Middle frontal gyrus (tissue), 1 donor: ENCODE data around the gene NEIL1.
"Not testable (repeated sequence)": the region's sequence is repeated elsewhere in the genome, so short reads cannot be mapped to it uniquely, and the experiment has no call there.

ENCODE experiments used
- DNase-seq: peaks from one replicate; pipeline ENCODE4 v3.0.0-alpha.2; 2015; ENCODE audit warnings: low spot score; ENCODE audit errors: extremely low spot score

NEIL1 gene, protein sequence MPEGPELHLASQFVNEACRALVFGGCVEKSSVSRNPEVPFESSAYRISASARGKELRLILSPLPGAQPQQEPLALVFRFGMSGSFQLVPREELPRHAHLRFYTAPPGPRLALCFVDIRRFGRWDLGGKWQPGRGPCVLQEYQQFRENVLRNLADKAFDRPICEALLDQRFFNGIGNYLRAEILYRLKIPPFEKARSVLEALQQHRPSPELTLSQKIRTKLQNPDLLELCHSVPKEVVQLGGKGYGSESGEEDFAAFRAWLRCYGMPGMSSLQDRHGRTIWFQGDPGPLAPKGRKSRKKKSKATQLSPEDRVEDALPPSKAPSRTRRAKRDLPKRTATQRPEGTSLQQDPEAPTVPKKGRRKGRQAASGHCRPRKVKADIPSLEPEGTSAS

DNA sequence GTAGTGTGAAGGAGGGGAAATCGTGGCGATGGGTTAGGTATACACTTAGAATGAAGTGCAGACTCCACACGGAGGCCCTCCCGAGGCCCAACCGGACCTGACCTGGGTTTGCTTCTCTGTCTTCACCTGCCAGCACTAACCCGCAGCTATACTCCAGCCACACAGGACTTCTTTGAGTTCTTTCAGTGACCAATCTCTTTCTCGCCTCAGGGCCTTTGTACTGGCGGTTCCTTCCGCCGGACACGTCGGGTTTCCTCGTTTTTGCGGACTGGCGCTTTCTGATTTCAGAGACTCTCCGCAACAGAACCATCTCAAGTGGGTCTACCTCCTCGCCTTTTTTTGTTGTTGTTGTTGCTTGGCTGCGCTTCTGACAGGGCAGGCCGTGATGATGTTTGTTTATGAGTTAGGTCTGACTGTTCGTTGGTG, at the start of gene NEIL1:
TSS of gene NEIL1 (plus strand) at position 244 of the 426 bp plus-strand sequence. CDS start 1,867 bp downstream, outside the sequence.
- DNase-seq = no peak

DNA sequence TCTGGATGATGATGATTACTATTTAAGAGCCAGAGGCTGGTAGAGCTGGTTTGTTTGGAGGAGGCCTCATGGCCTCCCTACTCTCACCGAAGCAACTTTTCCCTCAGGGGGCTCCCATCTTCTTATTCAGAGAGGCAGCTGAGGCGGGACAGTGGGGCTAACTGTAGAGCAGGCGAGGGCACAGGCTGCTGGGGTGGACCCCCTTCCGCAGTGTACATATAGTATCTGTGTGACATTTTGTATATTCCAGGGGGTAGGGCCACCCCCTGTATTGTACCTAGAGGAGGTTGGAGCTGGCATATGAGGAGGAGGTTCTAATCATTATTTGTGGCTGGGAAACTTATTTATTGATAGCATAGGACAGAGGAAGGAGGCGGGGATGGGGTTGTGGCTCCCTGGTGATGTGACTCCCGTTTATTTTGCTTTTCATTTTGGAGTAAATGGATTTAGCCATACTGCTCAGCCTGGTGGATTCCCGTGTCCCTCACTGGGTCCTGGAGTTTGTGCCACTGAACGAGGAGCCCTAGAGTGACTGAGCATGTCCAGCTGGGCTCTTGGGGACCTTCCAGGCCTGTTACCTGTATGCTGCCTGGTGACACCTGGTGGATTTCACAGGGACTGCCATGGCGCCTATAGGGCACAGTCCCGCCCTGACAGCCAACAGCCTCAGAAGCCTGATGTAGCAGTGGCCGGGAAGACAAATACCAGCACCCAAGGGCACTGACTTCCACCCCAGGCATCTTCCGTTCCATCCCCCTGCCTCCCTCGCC, 48.1 kb upstream of the NEIL1 start:
- DNase-seq = not testable (repeated sequence)

DNA sequence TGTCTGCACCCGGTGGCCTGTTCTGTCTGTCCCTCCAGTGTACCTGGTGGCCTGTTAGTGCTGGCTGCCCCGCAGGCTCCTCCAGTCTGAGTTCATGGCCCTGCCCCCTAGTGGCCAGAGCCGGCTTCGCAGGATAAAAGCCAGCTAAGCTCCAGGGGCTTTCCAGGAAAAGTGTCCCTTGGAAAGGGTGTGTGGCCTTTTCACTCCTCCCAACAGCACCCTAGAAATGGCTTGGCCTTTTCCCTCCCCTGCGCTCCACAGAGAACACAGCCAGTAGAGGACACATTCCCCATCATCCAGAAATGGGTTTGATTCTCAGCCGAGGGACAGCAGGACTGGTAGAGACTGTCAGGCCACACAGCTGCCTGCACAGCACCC, 47.5 kb upstream of the NEIL1 start:
- not testable (repeated sequence) for DNase-seq

DNA sequence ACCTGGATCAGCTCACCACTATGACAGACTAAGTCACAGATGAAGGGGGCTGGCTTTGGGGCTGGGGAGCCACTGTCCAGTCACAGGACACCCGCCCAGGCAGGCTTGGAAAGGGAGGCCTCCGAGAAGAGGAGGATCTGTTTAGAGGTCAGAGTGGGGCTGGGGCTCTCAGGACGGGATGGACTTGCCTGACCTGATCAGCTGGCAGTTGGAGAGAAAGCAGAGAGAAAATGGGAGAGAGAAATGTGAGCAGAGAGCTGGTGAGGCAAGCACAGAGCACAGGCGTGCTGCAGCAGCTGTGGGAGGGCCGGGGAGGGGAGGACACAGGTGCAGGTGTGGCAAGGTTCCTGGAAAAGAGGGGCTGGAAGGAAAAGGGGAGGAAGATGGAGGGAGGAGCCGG, 46.8 kb upstream of the NEIL1 start:
- DNase-seq = not testable (repeated sequence)

DNA sequence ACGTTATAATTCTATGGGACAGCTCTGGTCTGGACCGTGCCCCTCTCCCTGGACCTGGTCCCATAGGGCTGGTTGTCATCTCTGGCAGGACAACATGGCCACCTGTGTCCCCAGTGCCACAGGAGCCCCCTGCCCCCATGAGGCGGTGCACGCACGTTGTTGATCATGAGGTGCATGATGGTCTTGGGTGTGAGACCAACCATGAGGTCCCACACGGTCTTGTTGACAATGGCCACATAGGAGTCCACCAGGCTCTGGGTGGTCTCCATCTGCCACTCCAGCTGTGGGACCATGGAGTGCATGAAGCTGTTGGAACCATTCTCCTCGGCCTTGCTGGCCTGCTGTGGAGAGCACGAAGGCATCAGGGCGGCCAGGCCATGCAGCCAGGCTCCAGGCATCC, 44.5 kb upstream of the NEIL1 start:
- no peak for DNase-seq

DNA sequence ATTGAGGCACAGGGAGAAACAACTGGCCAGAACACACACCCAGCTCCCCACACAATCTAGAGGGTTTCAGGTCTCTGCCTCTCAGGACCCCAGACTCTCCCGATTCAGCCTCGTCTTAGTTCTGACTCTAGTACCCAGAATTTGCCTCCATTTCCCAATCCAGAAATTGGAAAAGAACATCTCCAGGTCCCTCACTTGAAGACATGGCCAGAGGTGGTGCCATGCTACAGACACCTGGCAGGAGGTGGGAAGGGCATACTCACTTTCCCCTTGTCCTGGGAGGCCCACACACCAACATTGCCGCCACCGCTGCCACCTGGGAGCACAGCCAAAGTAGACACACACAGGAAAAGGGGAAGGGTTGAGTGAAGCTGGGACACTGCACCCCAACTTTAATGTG, 44.1 kb upstream of the NEIL1 start:
- DNase-seq = not testable (repeated sequence)

DNA sequence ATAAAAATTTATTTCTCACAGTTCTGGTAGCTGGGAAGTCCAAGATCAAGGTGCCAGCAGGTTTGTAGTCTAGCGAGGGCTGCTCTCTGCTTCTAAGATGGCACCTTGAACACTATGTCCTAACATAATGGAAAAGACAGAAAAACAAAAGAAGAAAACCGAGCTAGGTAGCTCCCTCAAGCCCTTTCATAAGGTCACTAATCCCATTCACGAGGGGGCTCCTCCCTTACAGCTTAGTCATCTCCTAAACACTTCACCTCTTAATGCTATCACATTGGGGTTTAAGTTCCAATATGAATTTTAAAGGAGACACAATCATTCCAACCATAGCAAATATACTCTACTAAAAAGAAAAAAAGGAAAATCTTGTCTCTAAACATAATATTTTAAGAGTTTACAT, 40.7 kb upstream of the NEIL1 start:
- DNase-seq = no peak

DNA sequence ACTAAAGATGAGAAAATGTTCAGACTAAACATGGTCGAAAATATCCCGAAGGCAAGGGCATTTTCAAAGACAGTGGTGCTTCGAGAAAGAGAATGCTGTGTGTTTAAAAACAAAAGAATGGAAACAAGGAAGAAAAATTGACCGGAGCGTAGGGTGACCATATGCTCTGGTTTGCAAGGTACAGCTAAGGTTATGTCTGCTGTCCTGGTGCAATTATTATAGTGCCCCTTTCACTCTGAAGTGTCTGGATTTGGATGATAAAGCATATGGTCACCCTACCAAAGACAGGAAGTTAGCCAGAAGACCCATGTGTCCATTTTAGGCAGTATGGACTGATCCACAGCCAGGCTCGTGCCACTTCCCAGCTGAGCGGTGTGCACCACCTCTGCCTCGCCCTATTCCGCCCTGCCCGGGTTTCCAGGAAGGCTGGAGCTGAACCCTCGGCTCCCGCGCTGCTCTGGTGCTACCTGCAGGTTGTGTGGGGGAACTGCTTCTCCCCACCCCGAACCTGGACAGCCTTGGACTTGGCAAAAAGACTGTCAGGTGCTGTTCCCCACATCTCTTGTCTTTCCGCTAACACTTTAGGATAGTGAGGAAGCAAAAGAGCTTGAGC, 39.0 kb upstream of the NEIL1 start:
- no peak for DNase-seq

DNA sequence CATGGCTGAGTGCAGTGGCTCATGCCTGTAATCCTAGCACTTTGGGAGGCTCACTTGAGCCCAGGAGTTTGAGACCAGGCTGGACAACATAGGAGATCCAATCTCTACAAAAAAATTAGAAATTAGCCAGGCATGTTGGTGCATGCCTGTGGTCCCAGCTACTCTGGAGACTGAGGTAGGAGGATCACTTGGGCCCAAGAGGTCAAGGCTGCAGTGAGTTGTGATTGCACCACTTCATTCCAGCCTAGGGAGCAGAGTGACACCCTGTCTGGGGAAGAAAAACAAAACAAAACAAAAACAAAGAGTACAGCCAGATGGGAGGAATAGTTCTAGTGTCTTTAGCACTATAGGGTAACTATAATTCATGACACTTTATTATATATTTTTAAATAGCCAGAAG, 37.1 kb upstream of the NEIL1 start:
- no peak for DNase-seq

DNA sequence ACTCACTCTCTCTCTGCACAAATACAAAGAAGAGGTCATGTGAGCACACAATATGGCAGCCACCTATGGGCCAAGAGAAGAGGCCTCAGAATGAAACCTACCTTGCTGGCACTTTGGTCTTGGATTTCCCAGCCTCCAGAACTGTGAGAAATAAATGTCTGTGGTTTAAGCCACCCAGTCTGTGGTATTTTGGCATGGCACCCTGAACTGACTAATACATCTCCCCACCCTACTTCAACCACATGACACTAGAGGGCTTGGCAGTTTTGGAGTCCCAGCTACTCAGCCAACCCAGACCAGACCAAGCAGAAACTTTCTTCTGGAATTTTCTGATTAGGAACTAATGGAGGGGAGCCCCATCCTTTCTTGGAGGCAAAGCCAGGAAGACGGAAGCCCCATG, 34.3 kb upstream of the NEIL1 start:
- DNase-seq = not testable (repeated sequence)

DNA sequence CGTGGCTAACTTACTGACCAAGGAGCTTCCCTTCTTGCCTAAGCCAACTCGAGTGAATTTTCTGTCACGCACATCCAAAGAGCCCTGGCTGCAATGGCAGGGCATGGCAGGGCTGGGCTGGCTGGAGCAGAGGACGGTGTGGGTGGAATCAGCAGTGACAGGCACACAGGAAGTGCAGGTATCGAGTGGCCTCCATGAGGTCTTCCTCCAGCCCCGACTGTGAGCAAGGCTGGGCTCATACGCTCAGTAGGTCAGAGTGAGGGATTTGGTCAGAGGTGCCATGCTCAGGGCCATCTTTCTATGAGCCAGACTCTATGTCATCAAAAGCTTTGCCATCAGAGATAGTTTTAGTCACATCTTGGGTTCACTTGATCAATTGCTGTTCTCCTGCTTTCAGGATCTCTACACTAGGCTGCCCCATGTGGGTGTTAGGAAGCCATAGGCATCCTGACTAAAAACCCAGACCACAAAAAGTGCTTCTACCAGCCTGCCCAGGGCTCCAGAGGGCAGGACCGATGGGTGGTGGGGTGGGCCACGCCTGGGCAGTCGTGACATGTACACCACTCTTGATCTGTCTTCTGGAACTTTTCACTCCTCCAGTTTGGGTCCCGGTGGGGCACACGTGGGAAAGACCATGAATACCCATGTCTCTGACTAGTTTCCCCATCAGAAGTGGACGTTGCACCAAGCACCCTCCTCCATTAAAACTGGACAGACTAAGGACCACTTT, 33.6 kb upstream of the NEIL1 start:
- no peak for DNase-seq

DNA sequence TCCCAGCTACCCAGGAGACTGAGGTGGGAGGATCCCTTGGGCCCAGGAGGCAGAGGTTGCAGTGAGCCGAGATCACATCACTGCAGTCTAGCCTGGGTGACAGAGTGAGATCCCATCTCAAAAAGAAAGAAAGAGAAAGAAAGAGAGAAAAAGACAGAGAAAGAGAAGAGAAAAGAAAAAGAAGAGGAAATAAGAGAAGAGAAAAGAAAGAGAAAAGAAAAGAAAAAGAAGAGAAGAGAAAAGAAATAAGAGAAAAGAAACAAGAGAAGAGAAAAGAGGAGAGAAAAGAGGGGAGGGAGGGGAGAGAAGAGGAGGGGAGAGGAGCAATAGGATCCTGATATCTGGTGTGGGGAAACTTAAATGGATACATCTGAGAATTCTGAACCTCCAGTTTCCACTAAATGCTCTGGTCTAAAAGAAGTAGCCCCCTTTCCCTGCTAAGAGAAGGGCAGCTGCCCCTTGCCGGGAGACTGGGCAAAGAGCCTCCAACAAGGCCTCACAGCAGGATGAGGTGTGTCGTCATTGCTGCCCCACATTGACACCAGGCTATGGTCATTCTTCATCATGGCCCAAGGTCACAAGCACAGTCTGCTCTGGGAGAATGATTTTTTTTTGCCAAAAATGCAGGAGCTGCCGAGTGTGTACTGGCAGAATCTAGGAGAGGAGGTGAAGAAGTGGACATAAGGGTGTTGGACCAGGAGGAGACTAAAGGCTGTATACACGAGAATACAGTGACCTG, 32.1 kb upstream of the NEIL1 start:
- DNase-seq = no peak

DNA sequence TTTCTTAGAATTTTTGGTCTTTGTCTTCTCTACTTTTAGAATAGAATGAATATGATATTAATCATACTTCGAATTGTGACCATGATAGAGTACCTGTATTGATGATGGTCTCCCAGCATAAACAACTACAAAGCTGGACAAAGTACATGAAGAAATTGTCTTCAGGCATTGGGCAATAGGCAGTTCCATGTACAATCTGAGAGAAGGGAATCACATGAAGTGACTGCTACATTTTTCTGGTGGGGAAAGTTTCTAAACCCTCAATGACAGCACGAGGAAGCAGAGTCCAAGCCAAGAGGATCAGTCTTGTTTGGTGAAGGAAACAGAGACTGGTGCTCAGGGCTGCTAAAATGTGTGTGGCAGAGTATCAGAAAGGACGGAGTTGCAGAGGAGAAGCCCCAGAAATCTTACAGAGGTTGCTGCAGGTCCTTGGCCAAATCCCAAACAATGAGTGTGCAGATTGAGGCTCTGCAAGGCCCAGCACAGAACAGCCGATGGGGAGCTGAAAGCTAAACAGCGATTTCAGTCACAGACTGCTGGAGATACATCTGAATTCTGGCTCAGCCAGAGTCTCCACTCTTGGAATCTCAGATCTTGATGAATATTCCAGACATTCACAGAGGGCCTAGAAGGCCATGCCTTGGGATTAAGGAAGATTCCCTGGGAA, 27.5 kb upstream of the NEIL1 start:
- not testable (repeated sequence) for DNase-seq

DNA sequence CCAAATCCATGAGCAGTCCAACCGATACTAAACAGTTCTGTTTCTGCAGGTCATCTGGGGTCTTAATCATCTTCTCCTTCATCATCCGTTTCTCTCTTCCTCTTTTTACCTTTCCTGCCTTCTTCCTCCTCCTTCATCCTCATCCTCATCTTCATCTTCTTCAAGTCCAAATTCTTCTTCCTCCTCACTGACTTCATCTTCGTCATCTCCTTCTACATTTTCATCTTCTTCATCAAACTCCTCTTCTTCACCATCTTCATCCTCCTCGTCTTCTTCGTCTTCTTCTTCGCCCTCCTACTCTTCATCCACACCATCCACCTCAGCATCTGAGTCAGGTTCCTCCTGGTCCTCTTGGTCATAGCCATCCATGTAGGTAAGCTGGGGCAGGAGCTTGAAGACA, 25.1 kb upstream of the NEIL1 start:
- DNase-seq = no peak

DNA sequence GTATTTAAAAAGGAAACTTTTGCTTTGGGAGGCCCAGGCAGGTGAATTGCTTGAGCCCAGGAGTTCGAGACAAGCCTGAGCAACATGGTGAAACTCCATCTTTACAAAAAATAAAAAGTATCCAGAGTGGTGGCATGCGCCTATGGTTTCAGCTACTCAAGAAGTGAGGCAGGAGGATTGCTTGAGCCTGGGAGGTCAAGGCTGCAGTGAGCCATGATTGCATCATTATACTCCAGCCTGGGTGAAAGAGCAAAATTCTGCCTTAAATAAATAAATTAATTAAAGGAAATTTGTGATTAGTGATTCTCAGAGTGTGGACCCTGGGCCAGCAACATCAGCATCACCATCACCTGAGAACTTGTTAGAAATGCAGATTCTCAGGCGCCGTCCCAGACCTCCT, 20.9 kb upstream of the NEIL1 start:
- DNase-seq = no peak

DNA sequence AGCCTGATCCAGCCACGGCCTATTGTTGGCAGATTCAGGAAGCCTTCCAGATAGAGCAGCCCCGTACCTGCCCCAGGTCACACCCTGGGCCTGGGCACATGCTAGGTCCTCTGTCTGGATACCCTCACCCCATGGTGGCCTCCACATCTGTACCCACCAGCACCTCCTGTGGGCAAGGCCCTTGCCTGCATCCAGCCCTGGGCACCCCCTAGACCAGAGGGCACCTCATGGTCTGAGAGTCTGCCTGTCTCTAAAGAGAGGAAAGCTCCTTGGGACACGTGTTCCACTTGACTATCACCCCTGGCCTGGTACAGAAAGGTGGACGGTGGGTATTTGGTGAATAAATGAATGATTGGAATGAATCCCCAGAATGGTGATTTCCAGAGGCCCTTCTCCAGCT, 19.8 kb upstream of the NEIL1 start:
- no peak for DNase-seq

DNA sequence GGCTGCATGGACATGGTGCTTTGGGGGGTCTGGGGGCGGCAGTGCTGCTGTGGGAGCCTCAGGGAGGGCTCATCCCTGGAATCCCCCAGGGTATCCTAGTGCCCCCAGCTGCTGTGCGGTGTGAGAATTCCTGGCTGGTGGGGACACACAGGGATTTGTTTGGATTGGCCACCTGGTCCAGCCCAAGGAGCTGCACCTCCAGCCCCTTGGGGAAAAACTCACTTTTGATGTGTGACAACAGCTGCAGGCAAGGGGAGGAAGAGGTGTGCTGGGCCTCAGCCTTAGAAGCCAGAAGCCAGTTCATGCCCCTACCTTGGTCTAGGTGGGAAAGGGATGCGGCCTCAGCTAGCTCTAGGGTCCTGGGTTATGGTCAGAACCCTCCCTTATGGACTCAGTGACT, 19.3 kb upstream of the NEIL1 start:
- no peak for DNase-seq

DNA sequence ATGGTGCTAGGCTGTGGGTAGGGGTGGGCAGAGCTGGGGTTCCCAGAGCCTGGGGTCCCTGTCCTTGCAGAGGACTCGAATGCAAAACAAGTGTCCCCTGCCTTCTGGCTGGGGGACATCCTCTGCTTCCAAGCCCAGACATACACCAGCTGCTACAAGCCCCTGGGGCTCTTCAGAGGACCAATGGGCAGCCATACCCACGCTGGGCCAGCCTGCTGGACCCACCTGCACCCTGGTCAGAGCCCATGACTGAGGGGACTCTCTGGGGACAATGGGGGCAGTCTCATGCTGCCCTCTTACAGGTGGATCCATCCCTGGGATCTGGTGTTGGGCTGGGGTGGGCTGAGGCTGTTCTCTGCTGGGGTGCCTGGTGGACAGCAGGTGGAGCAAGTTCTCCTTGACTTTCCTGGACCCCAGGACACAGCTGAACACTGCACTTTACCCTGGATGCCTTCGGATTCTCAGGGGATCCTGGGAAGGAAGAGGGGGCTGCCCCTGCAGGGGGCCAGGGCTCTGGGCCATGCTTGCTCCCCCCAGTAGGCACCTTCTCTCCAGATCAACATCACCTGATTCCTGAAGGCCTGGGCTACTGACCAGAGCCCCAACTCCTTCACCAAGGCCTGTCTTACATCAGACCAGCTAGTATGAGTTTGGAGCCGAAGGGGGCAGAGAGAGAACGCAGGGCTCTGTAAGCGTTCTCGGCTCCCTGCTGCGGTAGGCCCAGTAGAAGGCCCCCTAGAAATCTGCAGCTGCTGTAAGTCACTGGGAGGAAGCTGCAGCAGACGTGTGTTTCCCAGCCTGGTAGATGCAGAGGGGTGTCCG, 18.1 kb upstream of the NEIL1 start:
- no peak for DNase-seq

DNA sequence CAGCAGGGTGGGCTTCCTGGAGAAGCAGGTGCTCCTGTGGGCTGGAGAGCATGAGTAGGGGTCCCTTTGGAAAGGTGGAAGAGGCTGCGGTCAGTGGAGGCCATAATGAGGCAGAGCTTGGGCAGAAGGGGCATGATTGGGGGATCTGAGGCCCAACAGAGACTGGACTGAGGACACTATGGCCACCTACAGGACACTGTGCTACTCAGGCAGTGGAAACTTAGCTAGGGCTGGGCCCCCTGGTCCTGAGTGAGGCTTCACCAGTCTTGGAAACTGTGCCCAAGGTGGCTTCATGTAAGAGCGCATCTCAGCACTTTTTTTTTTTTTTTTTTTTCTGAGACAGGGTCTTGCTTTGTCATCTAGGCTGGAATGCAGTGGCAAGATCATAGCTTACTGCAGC, 17.3 kb upstream of the NEIL1 start:
- no peak for DNase-seq
